NCI-H69 (cell line): ENCODE results near the gene SLC25A31.

ENCODE experiments used
- DNase-seq: peaks from one replicate; lab custom pipeline; 2025; lab: John Stamatoyannopoulos, UW

The SLC25A31 gene

GRCh38 chr4:127730142-127730913 lies at the start of gene SLC25A31:
Gene SLC25A31, plus strand, starts transcription at chr4:127730400. Its CDS starts 146 bp downstream, at chr4:127730546.
- DNase-seq: no peak

- no peak for DNase-seq
Measured at GRCh38 chr4:127685292-127685691, 44.9 kb upstream of the SLC25A31 start.

GRCh38 chr4:127686658-127687057 lies 43.5 kb upstream of the SLC25A31 start:
- DNase-seq: no peak

- no peak for DNase-seq
Measured at GRCh38 chr4:127687580-127687979, 42.6 kb upstream of the SLC25A31 start.

- no peak for DNase-seq
Measured at GRCh38 chr4:127698789-127699200, 31.4 kb upstream of the SLC25A31 start.

- DNase-seq: peak; percentile 11
Measured at GRCh38 chr4:127708985-127709384, 21.2 kb upstream of the SLC25A31 start.

GRCh38 chr4:127709456-127709855 lies 20.7 kb upstream of the SLC25A31 start:
- no peak for DNase-seq

GRCh38 chr4:127731406-127731805 lies 1.2 kb downstream of the SLC25A31 start:
- DNase-seq: no peak

- peak; percentile 47 for DNase-seq
Measured at GRCh38 chr4:127732623-127733328, 2.6 kb downstream of the SLC25A31 start.

GRCh38 chr4:127734976-127735375 lies 4.8 kb downstream of the SLC25A31 start:
- no peak for DNase-seq

GRCh38 chr4:127737295-127737694 lies 7.1 kb downstream of the SLC25A31 start:
- DNase-seq: no peak

- DNase-seq: no peak
Measured at GRCh38 chr4:127741247-127741646, 11.0 kb downstream of the SLC25A31 start.

GRCh38 chr4:127747883-127748282 lies 17.7 kb downstream of the SLC25A31 start:
- no peak for DNase-seq

- no peak for DNase-seq
Measured at GRCh38 chr4:127748957-127749356, 18.8 kb downstream of the SLC25A31 start.

GRCh38 chr4:127756906-127757305 lies 26.7 kb downstream of the SLC25A31 start:
- no peak for DNase-seq

- no peak for DNase-seq
Measured at GRCh38 chr4:127759228-127759820, 29.1 kb downstream of the SLC25A31 start.

- DNase-seq: no peak
Measured at GRCh38 chr4:127759893-127760292, 29.7 kb downstream of the SLC25A31 start.

- peak; percentile 27 for DNase-seq
Measured at GRCh38 chr4:127771535-127772275, 41.5 kb downstream of the SLC25A31 start.

GRCh38 chr4:127772769-127773671 lies 42.8 kb downstream of the SLC25A31 start:
- no peak for DNase-seq

GRCh38 chr4:127775843-127776242 lies 45.6 kb downstream of the SLC25A31 start:
- no peak for DNase-seq

- peak; percentile 67 for DNase-seq
Measured at GRCh38 chr4:127776620-127777019, 46.4 kb downstream of the SLC25A31 start.
